Measurements from ENCODE around the gene ZNF14.
"Not testable (repeated sequence)": the region's sequence is repeated elsewhere in the genome, so short reads cannot be mapped to it uniquely, and the experiment has no call there.

ZNF14 gene

DNA sequence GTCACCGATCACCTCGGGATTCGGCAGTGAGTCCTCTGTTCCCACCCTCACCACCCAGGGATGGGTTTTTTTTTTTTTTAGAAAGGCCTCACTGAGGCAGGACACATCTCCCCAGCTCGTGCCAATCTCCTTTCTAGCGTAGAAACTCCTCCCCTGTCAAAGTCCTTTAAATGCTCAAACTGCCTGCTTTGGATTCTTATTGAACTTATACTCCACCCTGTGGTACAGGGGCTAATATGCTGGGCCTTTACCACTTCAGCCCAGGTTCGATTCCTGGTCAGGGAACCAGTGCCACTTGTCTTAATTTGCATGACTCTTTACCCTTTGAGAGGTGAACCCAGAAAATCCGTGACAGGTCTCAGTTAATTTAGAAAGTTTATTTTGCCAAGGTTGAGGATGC, 8.3 kb upstream of the ZNF14 start:
- Mint-ChIP-seq H3K27me3 (peaks cover 3% of the 10 kb centered on the region), H3K9me3 (no peaks in the 10 kb centered on the region), H3K27ac (no peak overlapping the region), H3K4me1 (no peaks in the 10 kb centered on the region), H3K36me3 (peaks cover 2% of the 10 kb centered on the region), H3K4me3 (no peak overlapping the region)
- DNase-seq (ENCODE audit: low spot score in 2 of 2): no peak
- no peak for ATAC-seq (ENCODE audit: low read depth)

- H3K4me3 Mint-ChIP-seq: no peak overlapping the region
- peaks cover 3% of the 10 kb centered on the region for H3K27me3 Mint-ChIP-seq
- H3K9me3 Mint-ChIP-seq: no peaks in the 10 kb centered on the region
- H3K27ac Mint-ChIP-seq: no peak overlapping the region
- no peaks in the 10 kb centered on the region for H3K4me1 Mint-ChIP-seq
- DNase-seq (ENCODE audit: low spot score in 2 of 2) (no peak), ATAC-seq (ENCODE audit: low read depth) (no peak)
- peaks cover 2% of the 10 kb centered on the region for H3K36me3 Mint-ChIP-seq
Observed at GRCh38 chr19:19740755-19741154, 7.8 kb upstream of the ZNF14 start.

- Mint-ChIP-seq H3K4me3 (no peak overlapping the region), H3K36me3 (no peaks in the 10 kb centered on the region), H3K4me1 (no peaks in the 10 kb centered on the region), H3K9me3 (no peaks in the 10 kb centered on the region), H3K27me3 (no peaks in the 10 kb centered on the region), H3K27ac (no peak overlapping the region)
- no peak for ATAC-seq (ENCODE audit: low read depth)
- DNase-seq (ENCODE audit: low spot score in 2 of 2): no peak
Observed at GRCh38 chr19:19738564-19738963, 5.7 kb upstream of the ZNF14 start.

GRCh38 chr19:19737559-19738332, 4.8 kb upstream of the ZNF14 start:
- ATAC-seq (ENCODE audit: low read depth): no peak
- Mint-ChIP-seq H3K4me3 (no peak overlapping the region), H3K4me1 (peaks cover 3% of the 10 kb centered on the region), H3K36me3 (no peaks in the 10 kb centered on the region), H3K27me3 (no peaks in the 10 kb centered on the region), H3K9me3 (no peaks in the 10 kb centered on the region), H3K27ac (no peak overlapping the region)
- no peak for DNase-seq (ENCODE audit: low spot score in 2 of 2)

DNA sequence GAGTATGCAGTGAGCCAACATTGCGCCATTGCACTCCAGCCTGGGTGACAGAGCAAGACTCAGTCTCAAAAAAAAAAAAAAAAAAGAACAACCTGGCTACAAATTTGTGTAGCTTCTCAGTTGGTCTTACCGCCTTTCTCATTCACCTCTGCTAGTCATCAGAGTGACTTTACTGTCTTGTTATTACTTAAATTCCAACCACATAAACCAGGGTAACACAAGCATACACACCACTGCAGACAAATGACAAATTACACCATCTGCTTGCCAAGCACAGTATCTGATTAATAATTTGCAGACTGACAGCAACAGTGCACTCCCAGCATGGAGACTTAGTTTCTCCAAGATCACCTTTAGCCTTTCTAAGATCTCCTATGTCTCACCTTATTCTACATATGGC, 11.0 kb downstream of the ZNF14 start:
- Mint-ChIP-seq H3K36me3 (peaks cover 64% of the 10 kb centered on the region), H3K27ac (no peak overlapping the region), H3K9me3 (peaks cover 42% of the 10 kb centered on the region), H3K27me3 (no peaks in the 10 kb centered on the region), H3K4me1 (peaks cover 10% of the 10 kb centered on the region), H3K4me3 (no peak overlapping the region)
- no peak for ATAC-seq (ENCODE audit: low read depth)
- no peak for DNase-seq (ENCODE audit: low spot score in 2 of 2)

DNA sequence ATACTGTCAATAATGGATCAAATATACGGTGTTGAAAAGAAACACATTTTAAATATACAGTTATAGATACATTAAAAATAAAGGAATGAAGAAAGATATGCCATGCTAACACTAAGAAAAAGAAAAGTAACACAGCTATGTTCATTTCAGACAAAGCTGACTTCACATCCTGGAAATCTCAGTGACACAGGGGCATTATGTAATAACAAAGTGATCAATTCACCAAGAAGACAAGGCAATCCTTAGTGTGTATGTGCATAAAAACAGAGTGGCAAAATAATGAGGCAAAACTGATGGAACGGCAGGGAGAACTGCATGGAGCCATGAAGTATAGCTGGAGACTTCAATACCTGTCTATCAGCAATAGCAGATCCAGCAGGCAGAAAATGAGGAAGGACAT, 13.1 kb downstream of the ZNF14 start:
- peaks cover 7% of the 10 kb centered on the region for H3K4me1 Mint-ChIP-seq
- no peak for DNase-seq (ENCODE audit: low spot score in 2 of 2)
- H3K36me3 Mint-ChIP-seq: peaks cover 66% of the 10 kb centered on the region
- no peak overlapping the region for H3K4me3 Mint-ChIP-seq
- no peak for ATAC-seq (ENCODE audit: low read depth)
- H3K27me3 Mint-ChIP-seq: no peaks in the 10 kb centered on the region
- H3K27ac Mint-ChIP-seq: no peak overlapping the region
- H3K9me3 Mint-ChIP-seq: peaks cover 40% of the 10 kb centered on the region

- H3K4me3 Mint-ChIP-seq: no peak overlapping the region
- peaks cover 60% of the 10 kb centered on the region for H3K36me3 Mint-ChIP-seq
Observed at GRCh38 chr19:19711934-19712828, 20.7 kb downstream of the ZNF14 start.

DNA sequence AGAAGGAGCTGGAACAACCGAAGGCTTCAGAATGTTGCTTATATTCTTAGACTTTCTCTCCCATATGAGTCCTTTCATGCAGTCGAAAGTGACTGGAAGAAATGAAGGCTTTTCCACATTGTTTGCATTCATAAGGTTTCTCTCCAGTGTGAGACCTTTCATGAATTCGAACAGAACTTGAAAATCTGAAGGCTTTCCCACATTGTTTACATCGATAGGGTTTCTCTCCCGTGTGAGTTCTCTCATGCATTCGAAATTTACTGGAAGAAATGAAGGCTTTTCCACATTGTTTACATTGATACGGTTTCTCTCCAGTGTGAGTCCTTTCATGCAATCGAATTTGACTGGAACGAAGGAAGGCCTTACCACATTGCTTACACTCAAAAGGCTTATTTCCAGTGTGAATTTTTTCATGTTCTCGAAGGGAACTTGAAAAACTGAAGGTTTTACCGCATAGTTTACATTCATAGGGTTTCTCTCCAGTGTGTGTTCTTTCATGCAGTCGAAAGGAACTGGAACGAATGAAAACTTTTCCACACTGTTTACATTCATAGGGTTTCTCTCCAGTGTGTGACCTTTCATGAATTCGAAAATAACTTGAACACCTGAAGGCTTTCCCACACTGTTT, 21.5 kb downstream of the ZNF14 start:
- no peaks in the 10 kb centered on the region for H3K4me1 Mint-ChIP-seq
- H3K9me3 Mint-ChIP-seq: peaks cover 12% of the 10 kb centered on the region
- no peak for ATAC-seq (ENCODE audit: low read depth)
- peaks cover 53% of the 10 kb centered on the region for H3K36me3 Mint-ChIP-seq
- no peak overlapping the region for H3K4me3 Mint-ChIP-seq
- H3K27me3 Mint-ChIP-seq: no peaks in the 10 kb centered on the region
- no peak for DNase-seq (ENCODE audit: low spot score in 2 of 2)
- H3K27ac Mint-ChIP-seq: no peak overlapping the region

More at GRCh38 chr19:19711934-19712828, 20.7 kb downstream of the ZNF14 start:
- DNase-seq (ENCODE audit: low spot score in 2 of 2) (no peak), ATAC-seq (ENCODE audit: low read depth) (no peak)
- Mint-ChIP-seq H3K27me3 (no peaks in the 10 kb centered on the region), H3K27ac (no peak overlapping the region), H3K4me1 (no peaks in the 10 kb centered on the region), H3K9me3 (peaks cover 13% of the 10 kb centered on the region)

- H3K4me3 Mint-ChIP-seq: no peak overlapping the region
- no peaks in the 10 kb centered on the region for H3K27me3 Mint-ChIP-seq
- no peaks in the 10 kb centered on the region for H3K4me1 Mint-ChIP-seq
- H3K36me3 Mint-ChIP-seq: peaks cover 49% of the 10 kb centered on the region
- H3K9me3 Mint-ChIP-seq: peaks cover 11% of the 10 kb centered on the region
- ATAC-seq (ENCODE audit: low read depth): no peak
- no peak for DNase-seq (ENCODE audit: low spot score in 2 of 2)
- H3K27ac Mint-ChIP-seq: no peak overlapping the region
Observed at GRCh38 chr19:19710506-19710905, 22.4 kb downstream of the ZNF14 start.

DNA sequence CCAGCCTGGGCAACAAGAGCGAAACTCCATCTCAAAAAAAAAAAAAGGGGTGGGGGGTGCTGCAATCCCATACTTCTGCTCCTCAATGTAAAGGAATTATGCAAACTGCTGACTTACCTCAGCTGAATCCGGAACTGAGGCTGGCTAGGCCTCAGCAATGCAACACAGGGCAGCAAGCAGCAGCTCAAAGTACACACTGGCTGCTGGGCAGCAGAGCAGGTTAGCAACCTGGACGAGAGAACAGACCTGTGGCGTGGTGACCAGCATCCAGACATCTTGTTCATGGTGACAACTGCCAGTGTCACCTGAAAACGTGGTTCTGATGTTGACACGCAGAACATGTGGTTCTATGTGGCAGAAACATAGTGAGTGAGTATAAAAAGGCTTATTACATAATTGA, 28.1 kb downstream of the ZNF14 start:
- H3K4me1 Mint-ChIP-seq: no peaks in the 10 kb centered on the region
- ATAC-seq (ENCODE audit: low read depth): no peak
- peaks cover 7% of the 10 kb centered on the region for H3K9me3 Mint-ChIP-seq
- DNase-seq (ENCODE audit: low spot score in 2 of 2): no peak
- H3K36me3 Mint-ChIP-seq: peaks cover 23% of the 10 kb centered on the region
- H3K4me3 Mint-ChIP-seq: no peak overlapping the region
- H3K27me3 Mint-ChIP-seq: no peaks in the 10 kb centered on the region
- no peak overlapping the region for H3K27ac Mint-ChIP-seq

GRCh38 chr19:19700493-19700892, 32.4 kb downstream of the ZNF14 start:
- H3K36me3 Mint-ChIP-seq: peaks cover 17% of the 10 kb centered on the region
- not testable (repeated sequence) for H3K4me1 Mint-ChIP-seq; H3K27me3 Mint-ChIP-seq; DNase-seq (ENCODE audit: low spot score in 2 of 2); H3K9me3 Mint-ChIP-seq; ATAC-seq (ENCODE audit: low read depth); H3K4me3 Mint-ChIP-seq; H3K27ac Mint-ChIP-seq

DNA sequence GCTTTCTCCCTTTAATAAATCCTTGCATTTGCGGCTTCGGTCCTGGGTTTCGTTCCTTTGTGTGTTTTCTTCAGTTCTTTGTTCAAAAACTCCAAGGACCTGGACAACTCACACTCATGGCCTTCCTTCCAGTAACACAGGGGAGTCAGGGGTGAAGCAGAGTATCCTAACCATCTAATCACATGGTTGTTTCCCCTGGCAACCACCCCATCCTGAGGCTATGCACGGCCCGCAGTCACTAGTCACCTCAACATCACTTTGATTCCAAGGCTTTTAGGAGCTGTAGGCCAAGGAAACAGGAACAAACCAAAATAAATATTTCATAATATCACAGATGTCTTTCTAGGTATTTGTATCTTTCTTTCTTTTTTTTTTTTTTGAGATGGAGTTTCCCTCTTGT, 35.3 kb downstream of the ZNF14 start:
- ATAC-seq (ENCODE audit: low read depth) (no peak), DNase-seq (ENCODE audit: low spot score in 2 of 2) (no peak)
- Mint-ChIP-seq H3K4me1 (no peaks in the 10 kb centered on the region), H3K27me3 (no peaks in the 10 kb centered on the region), H3K36me3 (peaks cover 7% of the 10 kb centered on the region), H3K27ac (no peak overlapping the region), H3K4me3 (no peak overlapping the region), H3K9me3 (peaks cover 1% of the 10 kb centered on the region)

DNA sequence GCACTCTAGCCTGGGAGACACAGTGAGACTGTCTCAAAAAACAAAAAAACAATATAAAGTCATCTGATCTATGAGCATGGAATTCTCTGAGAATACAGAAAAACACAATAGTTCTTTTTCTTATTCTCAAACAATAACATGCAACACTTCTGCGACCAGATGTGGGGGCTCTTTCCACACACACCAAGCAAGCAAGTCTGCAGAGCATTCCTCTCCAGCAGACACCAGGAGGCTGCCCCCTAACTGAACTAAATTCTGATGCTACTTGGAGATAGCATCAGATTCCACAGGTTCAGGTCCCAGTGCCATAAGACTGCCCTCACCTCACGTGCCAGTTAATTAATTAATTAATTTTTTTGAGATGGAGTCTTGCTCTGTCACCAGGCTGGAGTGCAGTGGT, 36.5 kb downstream of the ZNF14 start:
- Mint-ChIP-seq H3K27me3 (no peaks in the 10 kb centered on the region), H3K4me3 (no peak overlapping the region), H3K36me3 (peaks cover 5% of the 10 kb centered on the region), H3K9me3 (no peaks in the 10 kb centered on the region), H3K4me1 (no peaks in the 10 kb centered on the region), H3K27ac (no peak overlapping the region)
- DNase-seq (ENCODE audit: low spot score in 2 of 2) (no peak), ATAC-seq (ENCODE audit: low read depth) (no peak)

DNA sequence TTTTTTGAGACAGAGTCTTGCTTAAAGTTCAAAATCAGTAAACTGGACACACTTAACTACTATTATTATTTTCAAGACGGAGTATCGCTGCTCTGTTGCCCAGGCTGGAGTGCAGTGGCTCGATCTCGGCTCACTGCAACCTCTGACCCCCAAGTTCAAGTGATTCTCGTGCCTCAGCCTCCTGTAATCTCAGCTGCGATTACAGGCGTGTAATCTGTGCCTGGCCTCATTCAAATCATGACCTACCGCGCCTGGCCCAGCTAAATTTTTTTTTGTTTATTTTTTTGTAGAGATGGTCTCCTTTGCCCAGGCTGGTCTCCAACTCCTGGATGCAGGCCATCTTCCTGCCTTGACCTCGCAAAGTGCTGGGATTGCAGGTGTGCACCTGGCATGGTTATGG, 41.2 kb downstream of the ZNF14 start:
- peaks cover 4% of the 10 kb centered on the region for H3K36me3 Mint-ChIP-seq
- H3K4me3 Mint-ChIP-seq: no peak overlapping the region
- ATAC-seq (ENCODE audit: low read depth) (no peak), DNase-seq (ENCODE audit: low spot score in 2 of 2) (no peak)
- H3K4me1 Mint-ChIP-seq: no peaks in the 10 kb centered on the region
- no peaks in the 10 kb centered on the region for H3K27me3 Mint-ChIP-seq
- H3K27ac Mint-ChIP-seq: no peak overlapping the region
- no peaks in the 10 kb centered on the region for H3K9me3 Mint-ChIP-seq
